Vagina (tissue), 2 donors: ENCODE data around the gene LGR6.

Experiments
- POLR2A ChIP-seq, 2 donors: fragments of 450-650 bp; IDR thresholded peaks; one replicate each; pipeline ENCODE4 v1.6.1; 2017; ENCODE audit warnings: antibody characterized with exemption in 2 of 2, mild to moderate bottlenecking in 2 of 2, moderate library complexity in 2 of 2
- TF ChIP-seq, protein P1 (sequence below), 3 experiments: fragments of 450-650 bp in 2 of 3; fragments of 200-600 bp in 1 of 3; sonication (generic) in 1 of 3; IDR thresholded peaks; one replicate each; pipeline ENCODE4 v1.5.1; 2017 to 2019; ENCODE audit warnings: antibody characterized with exemption in 3 of 3, mild to moderate bottlenecking in 2 of 3, moderate library complexity in 2 of 3

DNA sequence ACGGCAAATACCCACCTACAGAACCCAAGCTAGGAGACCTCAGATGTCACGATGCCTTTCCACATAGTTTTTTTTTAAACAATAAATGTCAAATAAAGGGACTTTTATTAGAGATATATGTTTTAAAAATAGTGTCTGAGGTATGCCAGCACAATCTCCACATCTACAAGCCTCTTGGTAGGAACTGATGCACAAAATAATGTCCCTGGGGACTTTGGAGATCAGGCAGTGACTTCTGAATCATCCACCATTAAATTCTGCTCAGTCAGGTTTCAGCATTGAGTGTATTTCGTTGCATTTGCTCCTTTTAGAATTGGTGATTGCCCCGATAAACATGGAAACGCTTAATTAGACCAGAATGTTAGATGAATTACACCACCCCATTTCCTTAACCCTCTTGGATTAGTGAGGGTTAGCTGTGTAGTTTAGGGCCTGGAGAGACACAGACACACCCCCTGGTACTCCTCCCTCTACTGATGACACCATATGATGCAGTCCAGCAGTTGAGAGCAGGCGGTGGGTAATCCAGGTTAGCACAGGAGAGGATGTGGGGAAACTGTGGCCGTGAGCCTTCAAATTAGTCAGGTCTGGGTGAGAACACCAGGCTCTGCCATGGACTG, 33.6 kb downstream of the LGR6 start:
- TF ChIP-seq, protein P1, sequence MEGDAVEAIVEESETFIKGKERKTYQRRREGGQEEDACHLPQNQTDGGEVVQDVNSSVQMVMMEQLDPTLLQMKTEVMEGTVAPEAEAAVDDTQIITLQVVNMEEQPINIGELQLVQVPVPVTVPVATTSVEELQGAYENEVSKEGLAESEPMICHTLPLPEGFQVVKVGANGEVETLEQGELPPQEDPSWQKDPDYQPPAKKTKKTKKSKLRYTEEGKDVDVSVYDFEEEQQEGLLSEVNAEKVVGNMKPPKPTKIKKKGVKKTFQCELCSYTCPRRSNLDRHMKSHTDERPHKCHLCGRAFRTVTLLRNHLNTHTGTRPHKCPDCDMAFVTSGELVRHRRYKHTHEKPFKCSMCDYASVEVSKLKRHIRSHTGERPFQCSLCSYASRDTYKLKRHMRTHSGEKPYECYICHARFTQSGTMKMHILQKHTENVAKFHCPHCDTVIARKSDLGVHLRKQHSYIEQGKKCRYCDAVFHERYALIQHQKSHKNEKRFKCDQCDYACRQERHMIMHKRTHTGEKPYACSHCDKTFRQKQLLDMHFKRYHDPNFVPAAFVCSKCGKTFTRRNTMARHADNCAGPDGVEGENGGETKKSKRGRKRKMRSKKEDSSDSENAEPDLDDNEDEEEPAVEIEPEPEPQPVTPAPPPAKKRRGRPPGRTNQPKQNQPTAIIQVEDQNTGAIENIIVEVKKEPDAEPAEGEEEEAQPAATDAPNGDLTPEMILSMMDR (IDR thresholded peaks at IDR 0.05): no peak
- no peak for TF ChIP-seq POLR2A (IDR thresholded peaks at IDR 0.05)
